Heart right ventricle (tissue), 16 donors: ENCODE data around the gene GPATCH3. TPM values are rescaled to one million over a fixed set of nuclear protein-coding genes. Genes with fewer than 3 reads are reported as not detected.

Experiments
- ATAC-seq, 8 donors: fragments of 200-7000 bp; cut with Tn5 transposase; one replicate each; pipeline ENCODE4 v1.9.1; 2020; ENCODE audit warnings: mild to moderate bottlenecking in 8 of 8, moderate library complexity in 8 of 8, moderate number of reproducible peaks in 1 of 8
- DNase-seq, 2 donors: peaks; one replicate each; pipeline ENCODE4 v3.0.0-alpha.2; 2020
- H3K27ac ChIP-seq, 10 donors: fragments of 200-600 bp; sonication (generic) in 2 of 10; one replicate each; pipeline versions ENCODE4 v1.5.0 to v1.8.0; 2020 to 2022; ENCODE audit warnings: mild to moderate bottlenecking in 3 of 10
- H3K27me3 ChIP-seq, 7 donors: fragments of 200-600 bp; one replicate each; pipeline ENCODE4 v1.8.0; 2021 to 2022; ENCODE audit warnings: mild to moderate bottlenecking in 2 of 7
- H3K36me3 ChIP-seq, 9 donors: fragments of 200-600 bp; sonication (generic) in 1 of 9; one replicate each; pipeline versions ENCODE4 v1.5.0 to v1.8.0; 2020 to 2022; ENCODE audit warnings: mild to moderate bottlenecking in 2 of 9
- H3K4me1 ChIP-seq, 9 donors: fragments of 200-600 bp; sonication (generic) in 1 of 9; one replicate each; pipeline versions ENCODE4 v1.5.0 to v1.8.0; 2020 to 2022; ENCODE audit warnings: mild to moderate bottlenecking in 4 of 9
- H3K4me3 ChIP-seq, 10 donors: fragments of 200-600 bp; sonication (generic) in 2 of 10; one replicate each; pipeline versions ENCODE4 v1.5.0 to v1.8.0; 2020 to 2022; ENCODE audit warnings: mild to moderate bottlenecking in 7 of 10, moderate library complexity in 2 of 10
- H3K9me3 ChIP-seq, 11 donors: fragments of 200-600 bp in 10 of 11; sonication (generic) in 2 of 11; one replicate each; pipeline versions ENCODE4 v1.5.0 to v1.8.0; 2013 to 2022; ENCODE audit warnings: mild to moderate bottlenecking in 2 of 11, control low read depth in 1 of 11, moderate library complexity in 1 of 11
- WGBS, 2 donors: extraction: QIAGEN DNeasy Blood & Tissue Kit; methylation state at CpG; one replicate each; pipeline ENCODE4 v1.1.7; 2013; ENCODE audit warnings: inconsistent platforms in 1 of 2; 5-methylcytosine and 5-hydroxymethylcytosine counted together
- intact Hi-C, 10 donors: fragments of 100-400 bp; cut with DNase I; formaldehyde crosslinking; loops; one replicate each; pipeline versions ENCODE4 v1.11.1 to v1.14.2; 2022
- polyA plus RNA-seq, 2 donors: library from polyadenylated mRNA; stranded (reverse); fragments of 200-250 nt; gene quantifications; one replicate each; pipeline ENCODE4 v1.2.3, GENCODE V29; 2013
- total RNA-seq, 10 donors: library from RNA; stranded (reverse); fragmentation: NEBNext Ultra II Directional in 3 of 10; extraction: Animal tissue kit (Norgen Biotek cat#: 25700) in 3 of 10; gene quantifications; one replicate each; pipeline versions ENCODE4 v1.2.1 to v1.2.4, GENCODE V29; 2021 to 2023
- TF ChIP-seq, protein P1 (sequence below), 9 donors: fragments of 200-600 bp; sonication (generic) in 2 of 9; IDR thresholded peaks; one replicate each; pipeline versions ENCODE4 v1.5.0 to v1.8.0; 2021 to 2022; ENCODE audit warnings: antibody characterized with exemption in 9 of 9, mild to moderate bottlenecking in 5 of 9, moderate library complexity in 1 of 9
- donor health status: Arrhythmogenic right ventricular cardiomyopathy.
- donor health status: ischemic (EF 13 %, LVEDD 7.1; RV severe dilation, severe dysfunction).
- donor health status: healthy with polysubstance abuse.
- donor health status: DM: no; HTN: yes; CAD: no.
- donor health status: DM: no; HTN: no; CAD: no.
- donor health status: ischemic (EF 25% LVEDD 6.9; RV normal size, moderate dysfunction).
- donor health status: ischemic (EF 25% LVEDD 5.7; RV mildly dilated, moderate dysfunction).
- donor health status: healthy.
- donor health status: DM: yes; HTN: yes; CAD: no.
- donor health status: Ischemic cardiomyopathy.
- donor health status: ischemic (EF 35%, LVEDD 5.7; RV mildly dilated, moderate dysfunction).
- donor health status: nonischemic (EF 11% LVEDD 7.7; RV severe dilation, severe dysfunction).
- donor health status: DM: yes; HTN: yes; CAD: no.
- donor health status: PGD.
- donor health status: ischemic (EF 29% LVEDD 5.4; RV normal size, mild dysfunction).
- donor health status: nonischemic (EF 23%, LVEDD 6.1; RV moderate dilation, normal function).

GPATCH3 gene
- total and polyA plus RNA-seq, 12 donors, result 6.5 to 19.5 (median 8.6) TPM

DNA sequence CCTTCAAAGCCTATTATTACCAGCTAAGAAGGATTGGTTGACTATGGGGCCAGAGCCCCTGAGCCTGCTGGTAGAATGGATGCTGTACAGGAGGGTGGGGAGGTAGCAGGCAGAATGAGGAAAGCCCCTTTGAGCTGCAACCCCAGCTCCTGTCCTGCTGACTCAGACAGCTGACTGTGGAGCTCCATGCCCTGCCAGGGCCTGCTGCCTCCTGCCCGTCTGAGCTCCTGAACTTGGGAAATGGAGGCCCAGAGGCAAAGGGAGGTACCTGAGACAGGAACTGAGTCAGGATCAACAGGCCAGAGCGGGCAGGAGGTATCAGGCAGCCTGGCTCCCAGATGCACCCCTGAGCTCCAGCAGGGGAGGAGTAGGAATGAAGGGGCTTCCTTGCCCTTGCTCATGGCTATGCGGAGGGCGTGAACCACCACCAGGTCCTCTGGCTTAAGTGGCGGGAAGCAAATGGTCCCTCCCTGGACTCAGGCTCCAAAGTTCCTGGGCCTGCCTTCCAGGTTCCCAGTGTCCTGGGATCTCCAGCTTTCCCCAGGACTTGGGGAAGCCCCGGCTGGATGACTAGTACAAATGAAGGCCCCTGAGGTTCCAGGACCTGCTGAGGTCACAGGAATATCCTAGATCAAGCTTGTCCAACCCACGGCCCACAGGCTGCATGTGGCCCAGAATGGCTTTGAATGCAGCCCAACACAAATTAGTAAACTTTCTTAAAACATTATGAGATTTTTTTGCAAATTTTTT lies 41.2 kb downstream of the GPATCH3 start:
- H3K27ac ChIP-seq, result no peak overlapping the region
- WGBS, 2 donors, result 92 to 95% methylated on average over 7 of the region's 7 CpGs
- H3K9me3 ChIP-seq, result no peaks in the 10 kb centered on the region
- TF ChIP-seq, protein P1, sequence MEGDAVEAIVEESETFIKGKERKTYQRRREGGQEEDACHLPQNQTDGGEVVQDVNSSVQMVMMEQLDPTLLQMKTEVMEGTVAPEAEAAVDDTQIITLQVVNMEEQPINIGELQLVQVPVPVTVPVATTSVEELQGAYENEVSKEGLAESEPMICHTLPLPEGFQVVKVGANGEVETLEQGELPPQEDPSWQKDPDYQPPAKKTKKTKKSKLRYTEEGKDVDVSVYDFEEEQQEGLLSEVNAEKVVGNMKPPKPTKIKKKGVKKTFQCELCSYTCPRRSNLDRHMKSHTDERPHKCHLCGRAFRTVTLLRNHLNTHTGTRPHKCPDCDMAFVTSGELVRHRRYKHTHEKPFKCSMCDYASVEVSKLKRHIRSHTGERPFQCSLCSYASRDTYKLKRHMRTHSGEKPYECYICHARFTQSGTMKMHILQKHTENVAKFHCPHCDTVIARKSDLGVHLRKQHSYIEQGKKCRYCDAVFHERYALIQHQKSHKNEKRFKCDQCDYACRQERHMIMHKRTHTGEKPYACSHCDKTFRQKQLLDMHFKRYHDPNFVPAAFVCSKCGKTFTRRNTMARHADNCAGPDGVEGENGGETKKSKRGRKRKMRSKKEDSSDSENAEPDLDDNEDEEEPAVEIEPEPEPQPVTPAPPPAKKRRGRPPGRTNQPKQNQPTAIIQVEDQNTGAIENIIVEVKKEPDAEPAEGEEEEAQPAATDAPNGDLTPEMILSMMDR (IDR thresholded peaks at IDR 0.05), result no peak
- ATAC-seq (no peak), DNase-seq (no peak)
- H3K27me3 ChIP-seq, result no peaks in the 10 kb centered on the region
- H3K36me3 ChIP-seq, result peaks cover 0 to 43% (median 10%) of the 10 kb centered on the region in 9 donors
- H3K4me1 ChIP-seq, result peaks cover 0 to 8% (median 5%) of the 10 kb centered on the region in 9 donors
- H3K4me3 ChIP-seq, result no peak overlapping the region
- intact Hi-C loops, result no loop called here

DNA sequence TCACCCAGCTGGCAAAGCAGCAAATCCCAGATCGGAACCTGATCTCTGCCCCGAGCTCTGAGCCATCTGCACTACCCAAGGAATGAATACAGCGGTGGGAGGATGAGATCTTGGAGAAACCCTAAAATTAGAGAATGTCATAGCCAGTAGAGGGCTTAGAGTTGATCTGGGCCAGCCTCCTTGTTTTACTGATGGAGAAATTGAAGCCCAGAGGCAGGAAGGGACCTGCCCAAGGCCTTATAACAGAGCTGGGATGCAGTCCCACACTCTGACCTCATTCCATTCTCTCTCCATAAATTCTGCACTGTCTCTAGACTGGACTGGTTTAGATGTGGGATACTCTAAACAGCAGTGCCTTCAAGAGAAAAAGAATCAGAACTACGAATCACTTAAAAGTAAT lies 42.1 kb downstream of the GPATCH3 start:
- ATAC-seq (no peak), DNase-seq (no peak)
- TF ChIP-seq, protein P1 (IDR thresholded peaks at IDR 0.05), result no peak
- H3K27ac ChIP-seq, result no peak overlapping the region
- H3K36me3 ChIP-seq, result peaks cover 0 to 52% (median 17%) of the 10 kb centered on the region in 9 donors
- 93 to 94% methylated on average over 4 of the region's 4 CpGs for WGBS, 2 donors
- no peaks in the 10 kb centered on the region for H3K9me3 ChIP-seq
- intact Hi-C loops, result no loop called here
- no peaks in the 10 kb centered on the region for H3K4me1 ChIP-seq
- H3K4me3 ChIP-seq, result no peak overlapping the region
- no peaks in the 10 kb centered on the region for H3K27me3 ChIP-seq

DNA sequence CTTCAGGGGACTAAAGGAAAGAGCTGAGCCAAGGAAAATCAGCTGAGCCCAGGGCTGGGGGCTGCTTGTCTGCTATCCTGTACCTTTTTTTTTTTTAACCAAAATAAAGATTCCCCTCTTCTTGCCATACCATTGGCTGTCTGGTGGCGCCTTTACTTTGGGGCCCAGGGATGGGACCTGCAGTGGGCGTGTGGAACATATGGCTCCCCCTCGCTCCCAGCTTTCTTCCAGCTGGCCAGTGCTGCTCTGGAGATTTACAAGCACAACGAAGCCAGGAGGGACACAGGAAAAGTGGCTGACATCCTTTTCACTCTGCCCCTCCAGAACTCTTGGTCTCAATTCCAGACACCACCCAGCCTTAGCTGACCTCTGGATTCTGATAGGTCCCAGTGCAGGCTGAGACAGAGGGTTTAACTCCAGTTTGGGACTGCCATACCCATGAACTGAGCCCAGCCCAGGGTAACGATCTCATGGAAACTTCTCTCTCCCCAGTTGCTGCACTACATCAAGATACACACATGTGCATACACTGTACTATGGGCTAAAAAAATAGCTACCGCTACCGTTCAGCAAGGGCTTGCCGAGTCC lies 42.7 kb downstream of the GPATCH3 start:
- Histone ChIP-seq H3K27ac (no peak overlapping the region), H3K36me3 (peaks cover 0 to 57% (median 17%) of the 10 kb centered on the region in 9 donors)
- TF ChIP-seq, protein P1 (IDR thresholded peaks at IDR 0.05), result no peak

DNA sequence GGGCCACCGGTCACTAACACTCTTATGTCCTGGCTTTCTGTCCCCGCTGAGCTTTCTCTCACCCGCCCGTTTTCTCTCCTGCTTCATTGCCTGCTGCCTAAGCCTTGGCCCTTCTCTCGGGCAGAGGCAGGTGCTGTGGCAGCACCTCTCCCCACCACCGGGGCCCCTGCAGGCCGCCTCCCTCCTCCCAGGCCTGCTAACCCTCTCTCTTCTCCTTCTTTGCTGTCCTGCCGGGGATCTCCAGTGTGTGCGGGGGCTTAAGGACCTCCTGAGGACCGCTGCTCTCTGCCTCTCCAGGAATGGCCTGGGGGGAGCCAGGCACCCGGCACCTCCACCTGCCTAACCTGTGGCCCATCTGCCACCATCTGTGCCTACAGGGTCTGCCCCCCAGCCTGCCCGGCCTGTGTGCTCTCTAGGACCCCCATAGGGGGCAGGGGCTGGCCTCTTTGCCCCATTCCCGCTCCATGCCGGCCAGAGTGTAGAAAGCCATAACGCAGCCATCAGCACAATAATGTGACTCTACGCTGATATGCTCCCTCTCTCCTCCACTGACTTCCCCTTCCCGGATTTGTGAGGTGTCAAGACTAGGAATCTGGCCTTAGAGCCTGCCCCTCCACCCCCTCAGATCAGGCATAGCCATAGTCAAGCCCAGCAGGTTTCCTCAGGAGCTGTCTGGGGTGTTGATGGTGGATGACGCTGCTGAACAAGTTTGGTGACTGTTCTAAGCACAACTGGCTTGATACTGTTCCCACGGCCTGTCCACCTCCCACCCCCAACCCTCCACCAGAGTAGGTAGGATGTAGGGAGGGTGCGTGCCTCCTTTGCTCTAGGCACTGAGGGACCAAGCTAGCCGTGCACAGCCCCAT lies 43.4 kb downstream of the GPATCH3 start:
- WGBS, 2 donors, result 80 to 87% methylated on average over 21 of the region's 21 CpGs
- no peak for DNase-seq
- intact Hi-C loops, result no loop called here
- ATAC-seq, result no peak
- H3K27ac ChIP-seq, result no peak overlapping the region
- H3K4me3 ChIP-seq, result no peak overlapping the region
- peaks cover 0 to 65% (median 17%) of the 10 kb centered on the region in 9 donors for H3K36me3 ChIP-seq
- H3K4me1 ChIP-seq, result peaks cover 0 to 4% (median 0%) of the 10 kb centered on the region in 9 donors
- no peaks in the 10 kb centered on the region for H3K27me3 ChIP-seq
- H3K9me3 ChIP-seq, result no peaks in the 10 kb centered on the region
- TF ChIP-seq, protein P1 (IDR thresholded peaks at IDR 0.05), result no peak

More for the DNA sequence above, 42.7 kb downstream of the GPATCH3 start:
- Histone ChIP-seq H3K4me1 (peaks cover 0 to 4% (median 0%) of the 10 kb centered on the region in 9 donors), H3K9me3 (no peaks in the 10 kb centered on the region), H3K27me3 (no peaks in the 10 kb centered on the region), H3K4me3 (no peak overlapping the region)
- WGBS, 2 donors, result 85 to 87% methylated on average over 8 of the region's 8 CpGs
- no peak for ATAC-seq
- intact Hi-C loops, result no loop called here
- DNase-seq, result no peak
